Transverse colon (tissue), 3 donors: ENCODE results near the gene INPP5F.

Experiments
- CTCF ChIP-seq, 5 experiments: fragments of 200-600 bp in 3 of 5; fragments of 450-650 bp in 2 of 5; sonication (generic) in 3 of 5; IDR thresholded peaks; 1 replicate in 2 of 5; 2 replicates in 3 of 5; pipeline ENCODE4 v1.5.1; 2016 to 2017; ENCODE audit warnings: antibody characterized with exemption in 5 of 5, inconsistent platforms in 3 of 5, mild to moderate bottlenecking in 2 of 5, moderate library complexity in 1 of 5
- EP300 ChIP-seq: sonication (generic); formaldehyde crosslinking; IDR thresholded peaks from one replicate; pipeline ENCODE4 v1.6.1; 2017; ENCODE audit warnings: antibody characterized with exemption, low read depth

- TF ChIP-seq CTCF (IDR thresholded peaks at IDR 0.05) (no peak), EP300 (no peak)
These were observed 42.7 kb downstream of the INPP5F start for GRCh38 chr10:119768455-119769094.
